Measurements from ENCODE around the gene CIT. TPM values are rescaled to one million over a fixed set of nuclear protein-coding genes. Genes with fewer than 3 reads are reported as not detected.

Gene CIT
- total and polyA plus RNA-seq, 10 of the 15 experiments (the other 5 are each of a cell fraction or from before 2014, with no cell fraction given) = 1.0 to 38.2 (median 14.9) TPM

GRCh38 chr12:119728444-119728745 lies 148.7 kb downstream of the CIT start:
- no TSS peak for BruUV-seq (replicated peaks)
- H4K20me1 ChIP-seq (ENCODE audit: control insufficient read depth, insufficient read depth) = no peaks in the 10 kb centered on the region
- peaks cover 5% of the 10 kb centered on the region; the same call in 1 of the 2 replicates for H3K4me1 ChIP-seq (ENCODE audit: control insufficient read depth, insufficient read depth, low read length)
- no peaks in the 10 kb centered on the region for H3K9me3 ChIP-seq (replicated peaks; ENCODE audit: control insufficient read depth, insufficient read depth, low read length)
- intact Hi-C loops (cut with micrococcal nuclease; ENCODE audit: unreplicated experiment) = no loop called here
- no peak overlapping the region for H3K27ac ChIP-seq (ENCODE audit: control insufficient read depth, insufficient read depth)
- no peaks in the 10 kb centered on the region for H3K79me2 ChIP-seq (ENCODE audit: control insufficient read depth, insufficient read depth, low read length)
- no peak overlapping the region for H3K4me3 ChIP-seq
- FAIRE-seq (peak; percentile 27), ATAC-seq (no peak), DNase-seq (ENCODE audit: low read depth, low spot score) (no peak)
- H3K4me2 ChIP-seq (ENCODE audit: control insufficient read depth, insufficient read depth) = no peak overlapping the region
- ChIA-PET POLR2A (interaction anchor here (0.6 to 0.7 kb wide), 3 partner anchors 60 to 1883 kb away, joined by 3 to 4 read pairs (median 4); no protein-coding TSS in a partner anchor), SMC1A (ENCODE audit: uncharacterized antibody, unreplicated experiment) (interaction anchor here (0.6 to 1.6 kb wide), 5 partner anchors 10 to 221 kb away, joined by 3 to 6 read pairs (median 4); no protein-coding TSS in a partner anchor), CTCF (interaction anchor here (1.0 to 1.5 kb wide), 2 partner anchors 46 to 60 kb away, joined by 3 read pairs; partner anchors contain the start of gene PRKAB1), RAD21 (ENCODE audit: unreplicated experiment) (interaction anchor here (0.6 to 1.3 kb wide), 4 partner anchors 47 to 359 kb away, joined by 3 to 5 read pairs (median 3); no protein-coding TSS in a partner anchor)
- H2AFZ ChIP-seq (ENCODE audit: control insufficient read depth, low read depth, low read length) = no peak overlapping the region
- in situ Hi-C loops (cut with MboI) = no loop called here
- H3K36me3 ChIP-seq (ENCODE audit: control insufficient read depth in 2 of 2, insufficient read depth in 2 of 2, low read length in 1 of 2) = peaks cover 6% of the 10 kb centered on the region in 2 experiments
- TF ChIP-seq RB1 (IDR thresholded peaks at IDR 0.05; ENCODE audit: borderline replicate concordance) = no peak
- 98% methylated on average over 6 of the region's 6 CpGs for WGBS (ENCODE audit: insufficient coverage, insufficient replicate concordance, low lambda C conversion rate, missing lambda C conversion rate)
- H3K9ac ChIP-seq (ENCODE audit: control insufficient read depth, insufficient read depth, low read length) = no peak overlapping the region
- H3K27me3 ChIP-seq (replicated peaks in 1 of 2; ENCODE audit: control insufficient read depth in 2 of 2, insufficient read depth in 2 of 2, low read length in 1 of 2) = no peaks in the 10 kb centered on the region

DNA sequence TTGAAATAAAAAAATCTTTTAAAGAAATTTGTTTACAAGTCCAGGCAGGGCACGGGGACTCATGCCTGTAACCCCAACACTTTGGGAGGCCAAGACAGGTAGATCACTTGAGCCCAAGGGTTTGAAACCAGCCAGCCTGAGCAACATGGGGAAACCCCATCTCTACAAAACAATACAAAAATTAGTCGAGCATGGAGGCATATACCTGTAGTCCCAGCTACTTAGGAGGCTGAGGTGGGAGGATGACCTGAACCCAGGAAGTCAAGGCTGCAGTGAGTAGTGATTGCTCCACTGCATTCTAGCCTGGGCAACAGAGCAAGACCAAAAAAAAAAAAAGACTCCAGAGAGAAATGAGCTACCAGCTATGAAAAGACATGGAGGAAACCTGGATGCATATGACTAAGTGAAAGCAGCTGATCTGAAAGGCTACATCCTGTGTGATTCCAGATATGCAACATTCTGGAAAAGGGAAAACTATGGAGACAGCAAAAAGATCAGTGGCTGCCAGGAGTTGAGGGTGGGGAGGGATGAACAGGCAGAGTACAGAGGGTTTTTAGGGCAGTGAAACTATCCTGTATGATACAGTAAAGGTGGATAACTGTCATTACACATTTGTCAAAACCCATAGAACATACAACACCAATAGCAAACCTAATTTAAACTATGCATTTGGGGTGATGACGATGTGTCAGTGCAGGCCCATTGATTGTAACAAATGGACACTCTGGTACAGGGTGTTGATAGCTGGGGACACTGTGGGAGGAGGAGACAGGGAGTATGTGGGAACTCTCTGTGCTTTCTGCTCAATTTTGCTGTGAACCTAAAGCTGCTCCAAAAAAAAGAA lies 149.3 kb downstream of the CIT start:
- 50% methylated on average over 3 of the region's 3 CpGs for WGBS (ENCODE audit: insufficient coverage, insufficient replicate concordance, low lambda C conversion rate, missing lambda C conversion rate)
- ATAC-seq (peak; percentile 50), FAIRE-seq (no peak), DNase-seq (ENCODE audit: low read depth, low spot score) (peak; percentile 4)
- H4K20me1 ChIP-seq (ENCODE audit: control insufficient read depth, insufficient read depth) = no peaks in the 10 kb centered on the region
- intact Hi-C loops (cut with micrococcal nuclease; ENCODE audit: unreplicated experiment) = no loop called here
- in situ Hi-C loops (cut with MboI) = no loop called here
- H3K9me3 ChIP-seq (replicated peaks; ENCODE audit: control insufficient read depth, insufficient read depth, low read length) = no peaks in the 10 kb centered on the region
- BruUV-seq (replicated peaks) = no TSS peak
- H3K79me2 ChIP-seq (ENCODE audit: control insufficient read depth, insufficient read depth, low read length) = no peaks in the 10 kb centered on the region
- ChIA-PET CTCF (interaction anchor here (0.7 to 1.5 kb wide), 4 partner anchors 9 to 1662 kb away, joined by 3 to 4 read pairs (median 3); partner anchors contain the start of gene PRKAB1), POLR2A (interaction anchor here (0.6 to 0.7 kb wide), 3 partner anchors 60 to 1882 kb away, joined by 3 to 4 read pairs (median 4); no protein-coding TSS in a partner anchor), SMC1A (ENCODE audit: uncharacterized antibody, unreplicated experiment) (interaction anchor here (1.1 to 1.6 kb wide), 4 partner anchors 9 to 58 kb away, joined by 3 to 6 read pairs (median 4); no protein-coding TSS in a partner anchor), RAD21 (ENCODE audit: unreplicated experiment) (interaction anchor here (0.9 to 1.3 kb wide), 3 partner anchors 46 to 360 kb away, joined by 3 to 5 read pairs (median 3); no protein-coding TSS in a partner anchor)
- peaks cover 6% of the 10 kb centered on the region in 2 experiments for H3K36me3 ChIP-seq (ENCODE audit: control insufficient read depth in 2 of 2, insufficient read depth in 2 of 2, low read length in 1 of 2)
- no peak overlapping the region for H3K9ac ChIP-seq (ENCODE audit: control insufficient read depth, insufficient read depth, low read length)
- peaks cover 5% of the 10 kb centered on the region; the same call in 1 of the 2 replicates for H3K4me1 ChIP-seq (ENCODE audit: control insufficient read depth, insufficient read depth, low read length)
- H3K27me3 ChIP-seq (replicated peaks in 1 of 2; ENCODE audit: control insufficient read depth in 2 of 2, insufficient read depth in 2 of 2, low read length in 1 of 2) = no peaks in the 10 kb centered on the region
- no peak for TF ChIP-seq ATF2 (IDR thresholded peaks at IDR 0.05; ENCODE audit: low read length)
- H2AFZ ChIP-seq (ENCODE audit: control insufficient read depth, low read depth, low read length) = no peak overlapping the region
- H3K4me3 ChIP-seq = no peak overlapping the region
- no peak overlapping the region for H3K4me2 ChIP-seq (ENCODE audit: control insufficient read depth, insufficient read depth)
- no peak overlapping the region for H3K27ac ChIP-seq (ENCODE audit: control insufficient read depth, insufficient read depth)
